OCI-LY1 (cell line): ENCODE data around the gene CD2.

Experiments used
- H2AFZ ChIP-seq: fragments of 200-600 bp; sonication (generic), shearing (Covaris generic); 2 replicates; pipeline ENCODE4 v1.6.0; 2014; ENCODE audit warnings: antibody characterized with exemption, mild to moderate bottlenecking, low read length
- H3F3A ChIP-seq: fragments of 200-600 bp; sonication (generic), shearing (Covaris generic); 2 replicates; pipeline ENCODE4 v1.6.0; 2014; ENCODE audit warnings: mild to moderate bottlenecking, antibody characterized with exemption, low read length, moderate library complexity; ENCODE audit not compliant: insufficient read depth
- H3K27ac ChIP-seq: fragments of 200-600 bp; sonication (generic); 2 replicates; pipeline ENCODE4 v1.5.1; 2014; ENCODE audit warnings: low read length, mixed run types, mild to moderate bottlenecking, low read depth; ENCODE audit not compliant: poor library complexity, severe bottlenecking
- H3K27me3 ChIP-seq: fragments of 200-600 bp; sonication (generic); 2 replicates; pipeline ENCODE4 v1.6.0; 2014; ENCODE audit warnings: antibody characterized with exemption, mild to moderate bottlenecking, low read length, moderate library complexity; ENCODE audit not compliant: insufficient read depth
- H3K36me3 ChIP-seq: fragments of 200-600 bp; sonication (generic); 2 replicates; pipeline ENCODE4 v1.6.1; 2014; ENCODE audit warnings: mild to moderate bottlenecking, antibody characterized with exemption, low read length, moderate library complexity, mixed read lengths; ENCODE audit not compliant: insufficient read depth
- H3K4me1 ChIP-seq: fragments of 200-600 bp; sonication (generic); 2 replicates; pipeline ENCODE4 v1.5.1; 2014; ENCODE audit warnings: mild to moderate bottlenecking, low read length, moderate library complexity; ENCODE audit not compliant: insufficient read depth, severe bottlenecking
- H3K4me2 ChIP-seq: fragments of 200-600 bp; sonication (generic), shearing (Covaris generic); 2 replicates; pipeline ENCODE4 v1.6.1; 2014; ENCODE audit warnings: low read length
- H3K4me3 ChIP-seq: fragments of 200-600 bp; sonication (generic); 2 replicates; pipeline ENCODE4 v1.5.1; 2014; ENCODE audit warnings: low read length, low read depth, mild to moderate bottlenecking, mixed read lengths; ENCODE audit not compliant: poor library complexity, severe bottlenecking
- H3K79me2 ChIP-seq: fragments of 200-600 bp; shearing (Covaris generic); 2 replicates; pipeline ENCODE4 v1.6.1; 2016; ENCODE audit warnings: mixed run types, low read length, mixed read lengths; ENCODE audit not compliant: insufficient read depth
- H3K9ac ChIP-seq: fragments of 200-600 bp; sonication (generic), shearing (Covaris generic); 2 replicates; pipeline ENCODE4 v1.6.1; 2014; ENCODE audit warnings: mild to moderate bottlenecking, low read length, mixed read lengths
- H3K9me2 ChIP-seq: fragments of 200-600 bp; sonication (generic), shearing (Covaris generic); 2 replicates; pipeline ENCODE4 v1.6.1; 2014; ENCODE audit warnings: low read depth, mild to moderate bottlenecking, low read length, mixed read lengths
- H3K9me3 ChIP-seq: fragments of 200-600 bp; shearing (Covaris generic); 2 replicates; pipeline ENCODE4 v1.6.1; 2014; ENCODE audit warnings: low read length, mixed read lengths
- H4K20me1 ChIP-seq: fragments of 200-600 bp; sonication (generic), shearing (Covaris generic); 2 replicates; pipeline ENCODE4 v1.6.0; 2016; ENCODE audit warnings: mild to moderate bottlenecking, low read length; ENCODE audit not compliant: insufficient read depth
- EZH2 ChIP-seq: fragments of 200-600 bp; sonication (generic), shearing (Covaris generic); IDR thresholded peaks from 2 replicates; pipeline ENCODE4 v1.8.0; 2017; ENCODE audit warnings: borderline replicate concordance, mixed run types, mild to moderate bottlenecking, antibody characterized with exemption, low read length, moderate library complexity, mixed read lengths
- TF ChIP-seq, protein P1 (sequence below): fragments of 200-600 bp; sonication (generic), shearing (Covaris generic); IDR thresholded peaks from 2 replicates; pipeline ENCODE4 v1.5.1; 2017; ENCODE audit warnings: mild to moderate bottlenecking, antibody characterized with exemption, low read length, moderate library complexity, mixed read lengths

Gene CD2

DNA sequence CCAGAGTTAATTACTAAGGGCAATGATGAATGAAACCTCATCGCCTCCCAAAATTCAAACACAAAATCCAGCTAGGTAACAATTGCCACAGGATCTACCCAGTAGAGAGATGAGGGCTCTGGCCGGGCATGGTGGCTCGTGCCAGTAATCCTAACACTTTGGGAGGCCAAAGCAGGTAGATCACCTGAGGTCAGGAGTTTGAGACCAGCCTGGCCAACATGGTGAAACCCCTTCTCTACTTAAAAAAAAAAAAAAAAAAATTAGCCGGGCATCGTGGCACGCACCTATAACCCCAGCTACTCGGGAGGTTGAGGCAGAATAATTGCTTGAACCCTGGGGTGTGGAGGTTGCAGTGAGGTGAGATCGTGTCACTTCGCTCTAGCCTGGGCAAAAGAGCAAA lies 15.8 kb downstream of the CD2 start:
- H3K4me3 ChIP-seq = no peak overlapping the region
- TF ChIP-seq EZH2 = no peak
- TF ChIP-seq, protein P1, sequence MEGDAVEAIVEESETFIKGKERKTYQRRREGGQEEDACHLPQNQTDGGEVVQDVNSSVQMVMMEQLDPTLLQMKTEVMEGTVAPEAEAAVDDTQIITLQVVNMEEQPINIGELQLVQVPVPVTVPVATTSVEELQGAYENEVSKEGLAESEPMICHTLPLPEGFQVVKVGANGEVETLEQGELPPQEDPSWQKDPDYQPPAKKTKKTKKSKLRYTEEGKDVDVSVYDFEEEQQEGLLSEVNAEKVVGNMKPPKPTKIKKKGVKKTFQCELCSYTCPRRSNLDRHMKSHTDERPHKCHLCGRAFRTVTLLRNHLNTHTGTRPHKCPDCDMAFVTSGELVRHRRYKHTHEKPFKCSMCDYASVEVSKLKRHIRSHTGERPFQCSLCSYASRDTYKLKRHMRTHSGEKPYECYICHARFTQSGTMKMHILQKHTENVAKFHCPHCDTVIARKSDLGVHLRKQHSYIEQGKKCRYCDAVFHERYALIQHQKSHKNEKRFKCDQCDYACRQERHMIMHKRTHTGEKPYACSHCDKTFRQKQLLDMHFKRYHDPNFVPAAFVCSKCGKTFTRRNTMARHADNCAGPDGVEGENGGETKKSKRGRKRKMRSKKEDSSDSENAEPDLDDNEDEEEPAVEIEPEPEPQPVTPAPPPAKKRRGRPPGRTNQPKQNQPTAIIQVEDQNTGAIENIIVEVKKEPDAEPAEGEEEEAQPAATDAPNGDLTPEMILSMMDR = no peak
- peaks cover 15% of the 10 kb centered on the region for H3K4me1 ChIP-seq
- H3K9me2 ChIP-seq = no peaks in the 10 kb centered on the region
- H3K4me2 ChIP-seq = peak overlapping the region; percentile 8; the same call in 1 of the 2 replicates
- no peaks in the 10 kb centered on the region; the same call in 1 of the 2 replicates for H3K27me3 ChIP-seq
- H3K27ac ChIP-seq = no peak overlapping the region
- no peaks in the 10 kb centered on the region for H3K9me3 ChIP-seq
- no peaks in the 10 kb centered on the region for H3K79me2 ChIP-seq
- no peak overlapping the region for H2AFZ ChIP-seq
- H3K9ac ChIP-seq = no peak overlapping the region
- H4K20me1 ChIP-seq = no peaks in the 10 kb centered on the region
- no peaks in the 10 kb centered on the region for H3K36me3 ChIP-seq
- no peaks in the 10 kb centered on the region for H3F3A ChIP-seq

DNA sequence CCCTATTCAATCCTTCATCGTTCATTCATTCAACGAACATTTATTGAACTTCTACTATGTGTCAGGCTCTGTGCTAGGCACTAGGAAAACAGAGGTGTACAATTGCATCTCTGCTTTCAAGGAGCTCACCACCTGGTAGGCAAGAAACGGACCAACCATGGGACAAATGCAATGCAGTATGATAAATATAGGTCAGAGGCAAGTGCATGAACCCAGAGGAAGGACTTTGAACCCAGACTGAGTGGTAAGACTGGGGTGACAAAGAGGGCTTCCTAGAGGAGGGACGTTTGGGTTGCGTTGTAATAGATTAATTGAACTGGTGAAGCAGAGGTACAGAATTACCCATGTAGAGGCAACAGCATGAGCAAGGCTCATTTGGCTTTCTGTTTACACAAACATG lies 16.4 kb downstream of the CD2 start:
- no peak overlapping the region for H3K9ac ChIP-seq
- no peaks in the 10 kb centered on the region for H3K36me3 ChIP-seq
- H3K27ac ChIP-seq = no peak overlapping the region
- H4K20me1 ChIP-seq = no peaks in the 10 kb centered on the region
- H3K27me3 ChIP-seq = no peaks in the 10 kb centered on the region; the same call in 1 of the 2 replicates
- no peaks in the 10 kb centered on the region for H3K9me3 ChIP-seq
- no peak overlapping the region for H3K4me2 ChIP-seq
- H3K4me1 ChIP-seq = peaks cover 15% of the 10 kb centered on the region
- no peak overlapping the region for H2AFZ ChIP-seq
- H3K4me3 ChIP-seq = no peak overlapping the region
- no peaks in the 10 kb centered on the region for H3K79me2 ChIP-seq
- no peaks in the 10 kb centered on the region for H3K9me2 ChIP-seq
- TF ChIP-seq, protein P1 = no peak
- no peak for TF ChIP-seq EZH2
- no peaks in the 10 kb centered on the region for H3F3A ChIP-seq

DNA sequence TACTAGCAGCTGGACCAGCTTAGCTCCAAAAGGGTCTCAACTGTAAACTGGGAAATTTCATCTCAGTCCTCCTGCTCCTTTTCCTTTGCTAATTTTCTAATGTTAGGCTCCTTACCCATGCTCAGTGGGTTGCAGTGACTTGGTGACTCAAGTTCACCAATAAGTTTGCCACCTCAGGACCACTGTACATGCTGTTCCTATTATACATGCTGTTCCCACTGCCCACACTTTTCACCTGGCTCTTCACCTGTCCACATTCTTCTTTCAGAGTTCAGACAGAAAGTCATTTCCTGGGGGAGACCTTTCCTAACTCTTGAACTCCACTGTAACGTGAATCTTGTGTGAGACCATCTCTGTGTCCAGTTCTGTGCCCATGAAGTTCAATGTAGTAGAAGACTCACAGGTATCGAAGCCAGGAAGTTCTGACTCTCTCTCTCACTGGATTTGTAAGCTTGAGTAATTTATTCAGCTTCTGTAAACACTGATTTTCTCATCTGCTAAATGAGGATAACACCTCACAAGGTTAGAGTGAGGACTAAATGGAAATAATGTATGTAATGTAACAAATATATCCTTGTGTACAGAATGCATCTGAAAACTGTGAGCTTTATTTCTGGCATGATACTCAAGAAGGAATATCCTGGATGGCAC lies 17.9 kb downstream of the CD2 start:
- Histone ChIP-seq H3K4me2 (no peak overlapping the region), H3K9me3 (no peaks in the 10 kb centered on the region), H3K79me2 (no peaks in the 10 kb centered on the region), H3K9me2 (no peaks in the 10 kb centered on the region), H3K36me3 (no peaks in the 10 kb centered on the region), H4K20me1 (no peaks in the 10 kb centered on the region), H3K27ac (no peak overlapping the region), H3K4me3 (no peak overlapping the region), H3K4me1 (peaks cover 15% of the 10 kb centered on the region), H3K27me3 (no peaks in the 10 kb centered on the region; the same call in 1 of the 2 replicates), H2AFZ (no peak overlapping the region), H3F3A (no peaks in the 10 kb centered on the region), H3K9ac (no peak overlapping the region)
- TF ChIP-seq EZH2 = no peak
- TF ChIP-seq, protein P1 = no peak
